Measurements from ENCODE around the gene MELTF. TPM values are rescaled to one million over a fixed set of nuclear protein-coding genes. Genes with fewer than 3 reads are reported as not detected.

MELTF gene
- total and polyA plus RNA-seq, 8 donors = 0.45 to 4.4 (median 1.5) TPM

- H3K4me3 ChIP-seq = no peak overlapping the region
- no peaks in the 10 kb centered on the region for H3K36me3 ChIP-seq
- peaks cover 0 to 61% (median 17%) of the 10 kb centered on the region in 3 donors for H3K27me3 ChIP-seq
- intact Hi-C loops (cut with DNase I; ENCODE audit: low total_unique reads) = no loop called here
- no peak overlapping the region for H3K27ac ChIP-seq
- H3K9me3 ChIP-seq = no peaks in the 10 kb centered on the region
- peaks cover 13 to 47% (median 30%) of the 10 kb centered on the region in 4 donors for H3K4me1 ChIP-seq
- 75 to 100% (median 91%) methylated on average over 14 to 29 of the region's 29 CpGs for WGBS, 5 donors
- no peak for DNase-seq
- TF ChIP-seq POLR2A (IDR thresholded peaks at IDR 0.05) (no peak), EP300 (IDR thresholded peaks at IDR 0.05) (no peak), CTCF (IDR thresholded peaks at IDR 0.05) (no peak), POLR2AphosphoS5 (IDR thresholded peaks at IDR 0.05) (no peak)
Measured at GRCh38 chr3:197027151-197027895, 2.3 kb downstream of the MELTF start.

- H3K36me3 ChIP-seq = no peaks in the 10 kb centered on the region
- TF ChIP-seq POLR2A (IDR thresholded peaks at IDR 0.05) (no peak), CTCF (IDR thresholded peaks at IDR 0.05) (no peak), EP300 (IDR thresholded peaks at IDR 0.05) (no peak), POLR2AphosphoS5 (IDR thresholded peaks at IDR 0.05) (no peak)
- H3K27me3 ChIP-seq = peaks cover 0 to 69% (median 17%) of the 10 kb centered on the region in 3 donors
- H3K4me3 ChIP-seq = no peak overlapping the region
- H3K27ac ChIP-seq = no peak overlapping the region
- H3K4me1 ChIP-seq = peaks cover 13 to 45% (median 28%) of the 10 kb centered on the region in 4 donors
- no peaks in the 10 kb centered on the region for H3K9me3 ChIP-seq
- 90 to 94% (median 91%) methylated on average over 8 to 9 of the region's 9 CpGs for WGBS, 5 donors
- intact Hi-C loops (cut with DNase I; ENCODE audit: low total_unique reads) = no loop called here
- DNase-seq = no peak
Measured at GRCh38 chr3:197026481-197026866, 3.1 kb downstream of the MELTF start.

GRCh38 chr3:197025736-197026480, 3.7 kb downstream of the MELTF start:
- DNase-seq = no peak
- H3K4me3 ChIP-seq = no peak overlapping the region
- TF ChIP-seq EP300 (IDR thresholded peaks at IDR 0.05) (no peak), CTCF (IDR thresholded peaks at IDR 0.05) (no peak), POLR2A (IDR thresholded peaks at IDR 0.05) (no peak), POLR2AphosphoS5 (IDR thresholded peaks at IDR 0.05) (no peak)
- peaks cover 13 to 39% (median 25%) of the 10 kb centered on the region in 4 donors for H3K4me1 ChIP-seq
- 84 to 96% (median 92%) methylated on average over 10 to 21 of the region's 21 CpGs for WGBS, 5 donors
- no peak overlapping the region for H3K27ac ChIP-seq
- H3K27me3 ChIP-seq = peaks cover 0 to 71% (median 17%) of the 10 kb centered on the region in 3 donors
- intact Hi-C loops (cut with DNase I; ENCODE audit: low total_unique reads) = no loop called here
- H3K36me3 ChIP-seq = no peaks in the 10 kb centered on the region
- H3K9me3 ChIP-seq = no peaks in the 10 kb centered on the region

- WGBS, 5 donors = 87 to 92% (median 91%) methylated on average over 28 of the region's 28 CpGs
- no peak for DNase-seq
Measured at GRCh38 chr3:197024881-197025735, 4.5 kb downstream of the MELTF start.

More at GRCh38 chr3:197024881-197025735, 4.5 kb downstream of the MELTF start:
- intact Hi-C loops (cut with DNase I; ENCODE audit: low total_unique reads) = no loop called here
- Histone ChIP-seq H3K27ac (no peak overlapping the region), H3K4me3 (no peak overlapping the region), H3K36me3 (no peaks in the 10 kb centered on the region), H3K4me1 (peaks cover 13 to 32% (median 25%) of the 10 kb centered on the region in 4 donors), H3K27me3 (peaks cover 0 to 65% (median 17%) of the 10 kb centered on the region in 3 donors), H3K9me3 (no peaks in the 10 kb centered on the region)
- TF ChIP-seq POLR2AphosphoS5 (IDR thresholded peaks at IDR 0.05) (no peak), POLR2A (IDR thresholded peaks at IDR 0.05) (no peak), CTCF (IDR thresholded peaks at IDR 0.05) (no peak), EP300 (IDR thresholded peaks at IDR 0.05) (no peak)
